GM10847 (cell line): Measurements from ENCODE around the gene TDRD9.

Source experiments
- POLR2A ChIP-seq: IDR thresholded peaks from 2 replicates; pipeline ENCODE4 v1.6.1; 2011; ENCODE audit not compliant: insufficient read length; ENCODE audit errors: extremely low read depth

The TDRD9 gene

DNA sequence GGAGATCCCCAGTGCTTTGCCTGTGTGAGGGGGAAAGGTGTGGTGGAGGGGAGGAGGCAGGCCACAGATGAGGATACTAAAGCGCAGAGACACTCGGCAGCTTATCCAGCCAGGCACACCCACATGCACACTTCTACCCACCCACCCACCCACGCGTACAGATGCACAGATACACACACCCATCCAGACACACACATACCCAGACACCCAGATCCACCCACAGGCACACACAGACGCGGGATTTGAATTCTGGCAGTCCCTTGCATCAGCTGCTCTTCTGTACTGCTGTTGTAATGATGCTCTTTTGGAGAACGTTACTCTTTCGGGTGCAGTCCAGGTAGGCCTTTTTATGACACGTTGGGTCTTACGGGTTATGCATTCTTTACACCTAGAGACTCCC lies 69.8 kb downstream of the TDRD9 start:
- TF ChIP-seq POLR2A, result no peak

- no peak for TF ChIP-seq POLR2A
These were observed 71.7 kb downstream of the TDRD9 start for GRCh38 chr14:103999795-104000440.

DNA sequence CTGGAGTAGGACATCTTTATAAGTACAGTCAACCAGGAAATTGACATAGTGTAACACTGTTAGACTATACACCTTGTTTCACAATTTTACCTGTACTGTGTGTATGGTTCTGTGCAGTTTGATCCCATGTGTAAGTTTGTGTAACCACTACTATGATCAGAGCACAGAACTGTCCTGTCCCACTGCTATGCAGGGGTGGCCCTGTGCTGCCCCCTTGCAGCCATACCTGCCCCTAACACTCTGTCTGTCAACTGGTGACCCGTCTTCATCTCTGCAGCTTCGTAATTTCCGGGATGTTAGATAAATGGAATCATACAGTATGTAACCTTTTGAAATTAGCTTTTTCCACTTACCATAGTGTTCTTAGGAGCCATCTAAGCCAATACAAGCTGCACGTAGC lies 72.7 kb downstream of the TDRD9 start:
- TF ChIP-seq POLR2A, result no peak

GRCh38 chr14:104003616-104004015 lies 75.4 kb downstream of the TDRD9 start:
- TF ChIP-seq POLR2A, result no peak

GRCh38 chr14:104004849-104005248 lies 76.6 kb downstream of the TDRD9 start:
- TF ChIP-seq POLR2A, result no peak

- no peak for TF ChIP-seq POLR2A
These were observed 77.2 kb downstream of the TDRD9 start for GRCh38 chr14:104005489-104005888.

- TF ChIP-seq POLR2A, result no peak
These were observed 78.9 kb downstream of the TDRD9 start for GRCh38 chr14:104007121-104007520.

- TF ChIP-seq POLR2A, result no peak
These were observed 81.0 kb downstream of the TDRD9 start for GRCh38 chr14:104009297-104009696.

- TF ChIP-seq POLR2A, result no peak
These were observed 83.7 kb downstream of the TDRD9 start for GRCh38 chr14:104011824-104012517.

GRCh38 chr14:104014764-104015163 lies 86.5 kb downstream of the TDRD9 start:
- TF ChIP-seq POLR2A, result no peak

DNA sequence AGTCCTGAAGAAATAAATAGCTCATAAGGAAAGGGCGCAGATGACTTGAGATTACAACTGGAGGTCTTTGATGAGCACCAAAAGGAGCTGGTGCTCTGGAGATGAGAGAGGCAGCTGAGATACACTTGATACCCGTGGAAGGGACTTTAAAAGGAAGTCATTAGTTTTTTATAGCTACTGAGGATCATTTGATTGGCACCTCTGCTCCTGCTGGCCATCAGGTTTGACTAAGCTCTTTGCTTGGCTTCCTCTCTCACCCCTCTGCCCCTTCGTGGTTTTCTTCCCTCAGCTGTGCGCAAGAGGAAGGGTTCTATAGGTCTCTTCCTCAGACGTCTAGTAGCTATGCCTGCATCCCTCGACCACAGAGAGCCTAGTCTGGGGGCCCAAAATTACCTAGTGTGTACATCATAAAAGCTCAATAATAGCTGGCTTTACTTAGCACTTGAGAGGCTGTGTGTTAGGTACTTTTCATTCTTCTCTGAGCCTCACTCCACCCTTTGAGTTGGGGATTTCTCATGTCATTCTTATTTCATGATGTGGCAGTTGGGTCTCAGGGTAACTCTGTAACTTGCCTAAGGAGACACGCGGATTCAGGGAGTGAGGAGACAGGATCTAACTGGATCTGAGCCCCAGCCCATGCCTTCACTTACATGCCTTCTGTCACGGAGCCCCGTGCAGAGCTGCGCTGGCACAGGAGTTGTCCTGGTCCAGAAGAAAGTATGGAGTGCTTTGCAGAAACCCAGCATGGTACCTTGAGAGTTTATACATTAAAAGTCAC lies 88.8 kb downstream of the TDRD9 start:
- no peak for TF ChIP-seq POLR2A

DNA sequence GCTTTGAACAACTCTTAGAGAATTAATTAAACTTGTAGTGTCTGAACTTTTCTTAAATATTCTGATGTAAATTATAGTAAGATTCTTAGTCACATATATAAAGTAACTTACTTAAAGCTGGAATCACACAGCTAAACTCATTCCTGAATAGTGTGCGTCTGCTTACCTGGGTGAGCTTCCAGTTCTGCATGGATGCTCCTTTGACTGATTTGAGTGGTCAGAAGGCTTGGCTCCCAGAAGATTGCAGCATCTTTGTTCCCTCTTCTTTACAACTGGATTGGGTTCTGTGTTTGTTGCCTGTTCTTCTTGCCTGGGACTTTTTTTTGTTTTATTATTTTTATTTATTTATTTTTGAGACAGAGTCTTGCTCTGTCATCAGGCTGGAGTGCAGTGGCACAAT lies 90.8 kb downstream of the TDRD9 start:
- TF ChIP-seq POLR2A, result no peak

- TF ChIP-seq POLR2A, result no peak
These were observed 91.5 kb downstream of the TDRD9 start for GRCh38 chr14:104019806-104020205.

DNA sequence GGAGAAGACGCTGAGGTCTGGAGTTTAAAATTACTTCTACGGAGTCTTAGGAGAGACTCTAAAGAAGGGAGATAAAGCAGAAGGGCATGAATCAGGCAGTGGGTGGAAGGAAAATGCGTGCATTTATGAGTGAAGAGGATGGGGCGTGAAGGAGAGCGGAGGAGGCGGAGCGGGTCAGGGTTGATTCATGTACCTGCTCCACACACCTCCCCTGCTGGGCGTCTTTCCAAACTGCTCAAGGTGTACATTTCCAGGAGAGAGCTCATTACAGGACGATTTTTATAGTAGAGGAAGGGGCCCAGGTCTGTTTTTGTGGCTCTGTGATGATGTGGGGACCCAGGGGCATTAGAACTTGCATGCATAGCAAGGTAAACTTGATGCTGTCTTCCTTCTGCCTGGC lies 92.2 kb downstream of the TDRD9 start:
- no peak for TF ChIP-seq POLR2A

GRCh38 chr14:104023325-104024055 lies 95.2 kb downstream of the TDRD9 start:
- no peak for TF ChIP-seq POLR2A
